Kidney (tissue), 14 donors: ENCODE measurements around the gene SEC24D. TPM values are rescaled to one million over a fixed set of nuclear protein-coding genes. Genes with fewer than 3 reads are reported as not detected.

Experiments used
- DNase-seq, 5 donors: peaks; one replicate each; pipeline ENCODE4 v3.0.0-alpha.2; 2013 to 2020
- FAIRE-seq: peaks from 2 replicates; lab custom pipeline; 2012; peaks lifted over from hg19 to GRCh38; lab: Jason Lieb, UNC
- H3K27ac ChIP-seq, 2 donors: one replicate each; pipeline ENCODE4 v1.7.0; 2013; ENCODE audit warnings: low read depth in 2 of 2, low read length in 2 of 2, inconsistent platforms in 1 of 2
- H3K27me3 ChIP-seq: one replicate; pipeline ENCODE4 v1.7.1; 2013; ENCODE audit warnings: low read length, inconsistent platforms; ENCODE audit not compliant: control insufficient read depth, insufficient read depth
- H3K36me3 ChIP-seq, 3 donors: one replicate each; pipeline versions ENCODE4 v1.7.0 to v1.7.1; 2013; ENCODE audit warnings: low read length in 3 of 3, control low read depth in 1 of 3, inconsistent platforms in 1 of 3; ENCODE audit not compliant: insufficient read depth in 3 of 3, control insufficient read depth in 2 of 3
- H3K4me1 ChIP-seq, 3 donors: one replicate each; pipeline versions ENCODE4 v1.7.0 to v1.7.1; 2013; ENCODE audit warnings: low read length in 3 of 3, inconsistent platforms in 1 of 3, low read depth in 1 of 3; ENCODE audit not compliant: control insufficient read depth in 2 of 3, insufficient read depth in 2 of 3
- H3K4me3 ChIP-seq, 3 donors: one replicate each; pipeline versions ENCODE4 v1.7.0 to v1.8.1; 2013; ENCODE audit warnings: low read length in 3 of 3, control low read depth in 1 of 3, inconsistent platforms in 1 of 3
- H3K9ac ChIP-seq, 3 donors: one replicate each; pipeline versions ENCODE4 v1.7.0 to v1.7.1; 2013; ENCODE audit warnings: low read length in 3 of 3, control low read depth in 1 of 3, inconsistent platforms in 1 of 3
- H3K9me3 ChIP-seq, 3 donors: one replicate each; pipeline versions ENCODE4 v1.7.0 to v1.7.1; 2013; ENCODE audit warnings: low read length in 3 of 3, control low read depth in 1 of 3, inconsistent platforms in 1 of 3; ENCODE audit not compliant: control insufficient read depth in 2 of 3, insufficient read depth in 1 of 3
- intact Hi-C: fragments of 100-400 bp; cut with DNase I; formaldehyde crosslinking; loops from one replicate; pipeline ENCODE4 v1.11.1; 2022
- polyA plus RNA-seq: library from polyadenylated mRNA; stranded (reverse); fragments of 350-450 nt; fragmentation: Illumina TruSeq; extraction: RNeasy Lipid Tissue Mini Kit (QIAGEN cat#74804); gene quantifications from one replicate; pipeline ENCODE4 v1.2.3, GENCODE V29; 2014; ENCODE audit warnings: low read depth, low replicate concordance; ENCODE audit not compliant: insufficient read depth
- total RNA-seq: library from RNA; stranded (reverse); fragmentation: NEBNext Ultra II Directional; extraction: Animal tissue kit (Norgen Biotek cat#: 25700); gene quantifications from one replicate; pipeline ENCODE4 v1.2.1, GENCODE V29; 2021
- TF ChIP-seq, protein P1 (sequence below): IDR thresholded peaks from 3 replicates; pipeline ENCODE4 v1.5.1; 2012; ENCODE audit warnings: mild to moderate bottlenecking, moderate library complexity, borderline replicate concordance; ENCODE audit not compliant: insufficient read depth; ENCODE audit errors: extremely low read depth
- donor health status: control.
- donor health status: control.
- donor health status: control.
- donor health status: control.
- donor health status: control.
- donor health status: DM: yes; HTN: yes; CAD: no.
- donor health status: Normal renal cell carcinoma (clear cell type).

The SEC24D gene
- total and polyA plus RNA-seq, 2 donors from 2014 or later: 5.9 to 45.4 TPM

DNA sequence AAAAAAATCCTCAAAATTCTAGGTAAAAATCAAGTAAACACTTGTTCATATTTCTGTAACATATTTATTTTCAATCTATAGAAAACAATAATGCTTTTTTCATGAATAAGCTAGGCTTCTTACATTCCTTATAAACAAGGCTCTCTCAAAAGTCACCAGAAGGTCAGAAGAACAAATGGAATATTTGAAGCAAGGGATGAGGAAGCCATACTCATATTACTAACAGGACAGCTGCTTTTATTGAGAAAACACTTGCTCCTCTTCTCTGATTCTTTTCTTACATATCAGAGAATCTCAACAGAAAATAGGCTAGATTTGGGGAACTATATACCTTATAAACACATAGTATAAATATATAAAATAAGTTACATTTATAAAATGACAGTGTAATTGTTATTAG lies 82.8 kb downstream of the SEC24D start:
- H3K4me1 ChIP-seq: peaks cover 4 to 15% (median 8%) of the 10 kb centered on the region in 3 donors
- H3K27ac ChIP-seq: no peak overlapping the region

DNA sequence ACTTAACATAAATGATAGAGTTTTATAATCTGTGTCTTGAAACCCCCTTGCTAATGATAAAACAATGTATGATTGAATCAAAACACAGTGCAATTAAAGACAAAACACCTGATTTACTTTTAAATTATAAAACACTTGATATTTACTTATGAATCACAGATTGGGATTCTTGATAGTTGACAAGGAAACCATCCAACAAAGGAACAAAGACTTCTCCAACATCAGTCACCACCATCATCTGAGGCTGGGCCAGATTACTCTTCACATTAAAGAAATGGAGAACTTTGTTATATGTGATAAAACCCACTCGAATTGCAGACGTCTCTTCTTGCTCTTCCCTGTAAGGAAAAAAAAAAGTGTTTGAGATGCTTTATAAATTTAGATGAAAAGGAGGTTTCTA lies 83.4 kb downstream of the SEC24D start:
- TF ChIP-seq, protein P1, sequence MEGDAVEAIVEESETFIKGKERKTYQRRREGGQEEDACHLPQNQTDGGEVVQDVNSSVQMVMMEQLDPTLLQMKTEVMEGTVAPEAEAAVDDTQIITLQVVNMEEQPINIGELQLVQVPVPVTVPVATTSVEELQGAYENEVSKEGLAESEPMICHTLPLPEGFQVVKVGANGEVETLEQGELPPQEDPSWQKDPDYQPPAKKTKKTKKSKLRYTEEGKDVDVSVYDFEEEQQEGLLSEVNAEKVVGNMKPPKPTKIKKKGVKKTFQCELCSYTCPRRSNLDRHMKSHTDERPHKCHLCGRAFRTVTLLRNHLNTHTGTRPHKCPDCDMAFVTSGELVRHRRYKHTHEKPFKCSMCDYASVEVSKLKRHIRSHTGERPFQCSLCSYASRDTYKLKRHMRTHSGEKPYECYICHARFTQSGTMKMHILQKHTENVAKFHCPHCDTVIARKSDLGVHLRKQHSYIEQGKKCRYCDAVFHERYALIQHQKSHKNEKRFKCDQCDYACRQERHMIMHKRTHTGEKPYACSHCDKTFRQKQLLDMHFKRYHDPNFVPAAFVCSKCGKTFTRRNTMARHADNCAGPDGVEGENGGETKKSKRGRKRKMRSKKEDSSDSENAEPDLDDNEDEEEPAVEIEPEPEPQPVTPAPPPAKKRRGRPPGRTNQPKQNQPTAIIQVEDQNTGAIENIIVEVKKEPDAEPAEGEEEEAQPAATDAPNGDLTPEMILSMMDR: no peak
- Histone ChIP-seq H3K9me3 (no peaks in the 10 kb centered on the region), H3K9ac (no peak overlapping the region), H3K4me3 (no peak overlapping the region), H3K4me1 (peaks cover 4 to 15% (median 8%) of the 10 kb centered on the region in 3 donors), H3K36me3 (peaks cover 0 to 2% (median 0%) of the 10 kb centered on the region in 3 donors), H3K27me3 (no peaks in the 10 kb centered on the region), H3K27ac (no peak overlapping the region)
- intact Hi-C loops: no loop called here
- no peak for FAIRE-seq
- no peak for DNase-seq

More for the DNA sequence above, 82.8 kb downstream of the SEC24D start:
- Histone ChIP-seq H3K4me3 (no peak overlapping the region), H3K9ac (no peak overlapping the region), H3K27me3 (no peaks in the 10 kb centered on the region), H3K36me3 (peaks cover 0 to 2% (median 0%) of the 10 kb centered on the region in 3 donors), H3K9me3 (no peaks in the 10 kb centered on the region)
- TF ChIP-seq, protein P1: no peak
- DNase-seq (no peak), FAIRE-seq (no peak)
- intact Hi-C loops: no loop called here

- DNase-seq: no peak
- TF ChIP-seq, protein P1: no peak
- intact Hi-C loops: no loop called here
- no peak overlapping the region for H3K9ac ChIP-seq
- H3K4me3 ChIP-seq: no peak overlapping the region
- H3K27ac ChIP-seq: peak overlapping the region in 1 of 2 donors; percentile 52
- no peak for FAIRE-seq
- no peaks in the 10 kb centered on the region for H3K27me3 ChIP-seq
- H3K36me3 ChIP-seq: no peaks in the 10 kb centered on the region
- no peaks in the 10 kb centered on the region for H3K9me3 ChIP-seq
- H3K4me1 ChIP-seq: peaks cover 0 to 15% (median 6%) of the 10 kb centered on the region in 3 donors
Measured at GRCh38 chr4:118751629-118752323, 84.2 kb downstream of the SEC24D start.
